SK-N-SH (cell line): ENCODE results near the gene FAM240A. TPM values are rescaled to one million over a fixed set of nuclear protein-coding genes. Genes with fewer than 3 reads are reported as not detected.

Source experiments
- CTCF ChIA-PET: fragments of 300-600, 350-600 bp; formaldehyde crosslinking; extraction: SDS; loops from one replicate; lab custom pipeline; 2021; lab: Yijun Ruan, JAX
- POLR2A ChIA-PET: fragments of 350-600 bp; sonication (Branson Sonifier 250); formaldehyde crosslinking; extraction: SDS; loops from one replicate; lab custom pipeline; 2020; ENCODE audit warnings: antibody characterized with exemption, inconsistent platforms; lab: Yijun Ruan, JAX
- DNase-seq: peaks from one replicate; pipeline ENCODE4 v3.0.0; 2012
- H2AFZ ChIP-seq: fragments of 200-600 bp; sonication (generic); 2 replicates; pipeline ENCODE4 v1.8.1; 2016; ENCODE audit warnings: antibody characterized with exemption, mild to moderate bottlenecking, low read depth
- H3F3A ChIP-seq: fragments of 200-600 bp; sonication (generic); replicated peaks from 2 replicates; pipeline ENCODE3; 2016; ENCODE audit warnings: antibody characterized with exemption, mild to moderate bottlenecking; ENCODE audit not compliant: insufficient read depth
- H3K27ac ChIP-seq, 2 experiments: fragments of 200-500 bp in 1 of 2; fragments of 200-600 bp in 1 of 2; sonication (Bioruptor generic) in 1 of 2; sonication (generic), shearing (Covaris generic) in 1 of 2; 2 replicates each; pipeline versions ENCODE4 v1.5.1 to v1.6.1; 2014 to 2016; ENCODE audit warnings: low read depth in 2 of 2, inconsistent platforms in 1 of 2, low read length in 1 of 2, mild to moderate bottlenecking in 1 of 2, mixed read lengths in 1 of 2
- H3K27me3 ChIP-seq: fragments of 200-600 bp; sonication (generic), shearing (Covaris generic); 2 replicates; pipeline ENCODE4 v1.6.1; 2016; ENCODE audit warnings: mixed run types; ENCODE audit not compliant: insufficient read depth
- H3K36me3 ChIP-seq, 2 experiments: fragments of 200-500 bp in 1 of 2; fragments of 200-600 bp in 1 of 2; sonication (Bioruptor generic) in 1 of 2; sonication (generic) in 1 of 2; replicated peaks in 1 of 2; 2 replicates each; pipeline versions ENCODE3 to v1.5.1; 2014 to 2016; ENCODE audit warnings: low read length in 1 of 2, mild to moderate bottlenecking in 1 of 2; ENCODE audit not compliant: insufficient read depth in 2 of 2, control insufficient read depth in 1 of 2
- H3K4me1 ChIP-seq, 2 experiments: fragments of 200-500 bp in 1 of 2; fragments of 200-600 bp in 1 of 2; sonication (Bioruptor generic) in 1 of 2; sonication (generic), shearing (Covaris generic) in 1 of 2; 2 replicates each; pipeline versions ENCODE4 v1.5.1 to v1.6.1; 2014 to 2016; ENCODE audit warnings: low read depth in 1 of 2, low read length in 1 of 2, mixed run types in 1 of 2; ENCODE audit not compliant: insufficient read depth in 2 of 2, control insufficient read depth in 1 of 2
- H3K4me2 ChIP-seq: fragments of 200-600 bp; sonication (generic), shearing (Covaris generic); 2 replicates; pipeline ENCODE4 v1.6.1; 2017; ENCODE audit warnings: mixed run types
- H3K4me3 ChIP-seq, 2 experiments: fragments of 200-500 bp in 1 of 2; fragments of 200-600 bp in 1 of 2; sonication (Bioruptor generic) in 1 of 2; sonication (generic), shearing (Covaris generic) in 1 of 2; 2 replicates each; pipeline versions ENCODE4 v1.5.1 to v1.8.1; 2014 to 2016; ENCODE audit warnings: low read depth in 2 of 2, inconsistent platforms in 1 of 2, low read length in 1 of 2, mild to moderate bottlenecking in 1 of 2, mixed read lengths in 1 of 2, moderate library complexity in 1 of 2
- H3K79me2 ChIP-seq: fragments of 200-600 bp; sonication (generic); 2 replicates; pipeline ENCODE4 v1.8.1; 2017; ENCODE audit warnings: mild to moderate bottlenecking; ENCODE audit not compliant: insufficient read depth
- H3K9ac ChIP-seq: fragments of 200-600 bp; sonication (generic); 2 replicates; pipeline ENCODE4 v1.6.1; 2017; ENCODE audit warnings: mixed run types
- H3K9me2 ChIP-seq: fragments of 200-600 bp; sonication (generic); 2 replicates; pipeline ENCODE4 v1.6.1; 2017; ENCODE audit warnings: mixed run types
- H3K9me3 ChIP-seq: fragments of 200-600 bp; sonication (generic); 2 replicates; pipeline ENCODE4 v1.6.1; 2017; ENCODE audit warnings: mixed run types, mild to moderate bottlenecking, moderate library complexity
- H4K20me1 ChIP-seq: fragments of 200-600 bp; sonication (generic); 2 replicates; pipeline ENCODE4 v1.6.1; 2017; ENCODE audit warnings: mild to moderate bottlenecking, mixed run types; ENCODE audit not compliant: insufficient read depth
- FOSL2 ChIP-seq: IDR thresholded peaks from 2 replicates; pipeline ENCODE4 v1.4.0; 2012; ENCODE audit warnings: low read depth, mild to moderate bottlenecking, moderate library complexity, borderline replicate concordance
- FOXJ3 ChIP-seq: sonication (generic); formaldehyde crosslinking; IDR thresholded peaks from 2 replicates; pipeline ENCODE4 v1.5.1; 2020; ENCODE audit warnings: mild to moderate bottlenecking, missing genetic modification reagents
- GABPA ChIP-seq: IDR thresholded peaks from 2 replicates; pipeline ENCODE4 v1.4.0; 2012; ENCODE audit warnings: low read depth, mild to moderate bottlenecking
- JUND ChIP-seq: IDR thresholded peaks from 2 replicates; pipeline ENCODE4 v1.4.0; 2012
- MXI1 ChIP-seq: IDR thresholded peaks from 2 replicates; pipeline ENCODE4 v1.6.1; 2012; ENCODE audit warnings: mild to moderate bottlenecking, low read depth, low read length, improper control_type of control experiment
- NFIC ChIP-seq: IDR thresholded peaks from 2 replicates; pipeline ENCODE4 v1.4.0; 2012; ENCODE audit warnings: borderline replicate concordance
- RAD21 ChIP-seq: IDR thresholded peaks from 2 replicates; pipeline ENCODE4 v1.6.1; 2012; ENCODE audit warnings: mild to moderate bottlenecking, low read length
- RCOR1 ChIP-seq: fragments of 150-350 bp; IDR thresholded peaks from 2 replicates; pipeline ENCODE4 v1.6.1; 2017; ENCODE audit warnings: antibody characterized with exemption, low read length
- RFX5 ChIP-seq: IDR thresholded peaks from 2 replicates; pipeline ENCODE4 v1.6.1; 2012; ENCODE audit warnings: mild to moderate bottlenecking, improper control_type of control experiment, low read length
- SIN3A ChIP-seq: IDR thresholded peaks from 2 replicates; pipeline ENCODE4 v1.6.1; 2012; ENCODE audit warnings: low read depth, mild to moderate bottlenecking, low read length, moderate library complexity, borderline replicate concordance
- WGBS: methylation state at CpG from one replicate; pipeline ENCODE4 v1.1.6; 2017; ENCODE audit warnings: low lambda C conversion rate; 5-methylcytosine and 5-hydroxymethylcytosine counted together
- polyA plus RNA-seq, 3 experiments: library from polyadenylated mRNA; depleted of rRNA; stranded (reverse); fragments of >200 nt; gene quantifications; 2 replicates each; pipeline ENCODE4 v1.2.3, GENCODE V29; 2012
- TF ChIP-seq, protein P1 (sequence below): IDR thresholded peaks from 2 replicates; pipeline ENCODE4; 2012
- TF ChIP-seq, protein P2 (sequence below): IDR thresholded peaks from 2 replicates; pipeline ENCODE4 v1.4.0; 2012; ENCODE audit warnings: low read depth, borderline replicate concordance
- TF ChIP-seq, protein P3 (sequence below): IDR thresholded peaks from 2 replicates; pipeline ENCODE4 v1.6.1; 2012; ENCODE audit warnings: mild to moderate bottlenecking, low read depth, low read length, moderate library complexity

Gene FAM240A
- polyA plus RNA-seq, 1 of the 3 experiments (the other 2 are of a cell fraction): not detected

DNA sequence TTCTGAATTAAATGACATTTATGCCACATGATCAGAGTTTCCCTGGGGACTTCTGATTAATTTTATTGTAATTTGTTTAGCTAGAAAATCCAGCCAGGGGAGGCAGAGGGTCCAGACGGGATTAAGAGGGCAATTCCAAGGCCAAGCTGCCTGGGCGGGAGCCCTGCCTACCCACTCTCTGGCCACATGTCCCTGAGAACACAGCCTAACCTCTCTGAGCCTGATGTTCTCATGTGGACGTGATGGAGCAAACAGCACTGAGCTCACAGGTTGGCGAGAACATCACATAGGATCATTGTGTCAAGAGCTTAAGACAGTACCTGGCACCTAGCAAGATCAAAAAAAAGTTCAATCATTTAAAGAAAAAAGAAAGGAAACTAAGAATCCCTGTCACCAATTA is 47.2 kb upstream of the FAM240A start:
- no peak for DNase-seq
- CTCF ChIA-PET: interaction anchor here (1.2 to 10.9 kb wide), 3 partner anchors 16 to 79 kb away, joined by 4 to 223 read pairs (median 4); no protein-coding TSS in a partner anchor
- H3K4me2 ChIP-seq: no peak overlapping the region
- H3K9ac ChIP-seq: no peak overlapping the region
- no peak overlapping the region for H3K27ac ChIP-seq
- H3K36me3 ChIP-seq: no peaks in the 10 kb centered on the region
- WGBS: 74% methylated on average over 4 of the region's 4 CpGs
- no peaks in the 10 kb centered on the region for H3K79me2 ChIP-seq
- POLR2A ChIA-PET: no interaction called here
- no peaks in the 10 kb centered on the region for H3K9me3 ChIP-seq
- H2AFZ ChIP-seq: no peak overlapping the region
- H3F3A ChIP-seq: no peaks in the 10 kb centered on the region
- H4K20me1 ChIP-seq: no peaks in the 10 kb centered on the region
- H3K4me3 ChIP-seq: no peak overlapping the region
- no peaks in the 10 kb centered on the region for H3K27me3 ChIP-seq
- H3K4me1 ChIP-seq: peaks cover 0 to 7% of the 10 kb centered on the region in 2 experiments; a peak in 2 of 4 replicates
- no peaks in the 10 kb centered on the region for H3K9me2 ChIP-seq
- TF ChIP-seq, protein P1, sequence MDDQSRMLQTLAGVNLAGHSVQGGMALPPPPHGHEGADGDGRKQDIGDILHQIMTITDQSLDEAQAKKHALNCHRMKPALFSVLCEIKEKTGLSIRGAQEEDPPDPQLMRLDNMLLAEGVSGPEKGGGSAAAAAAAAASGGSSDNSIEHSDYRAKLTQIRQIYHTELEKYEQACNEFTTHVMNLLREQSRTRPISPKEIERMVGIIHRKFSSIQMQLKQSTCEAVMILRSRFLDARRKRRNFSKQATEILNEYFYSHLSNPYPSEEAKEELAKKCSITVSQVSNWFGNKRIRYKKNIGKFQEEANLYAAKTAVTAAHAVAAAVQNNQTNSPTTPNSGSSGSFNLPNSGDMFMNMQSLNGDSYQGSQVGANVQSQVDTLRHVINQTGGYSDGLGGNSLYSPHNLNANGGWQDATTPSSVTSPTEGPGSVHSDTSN: no peak
- no peak for TF ChIP-seq RAD21
- no peak for TF ChIP-seq FOXJ3 (CRISPR knock-in tag)
- no peak for TF ChIP-seq MXI1
- TF ChIP-seq GABPA: no peak
- no peak for TF ChIP-seq RCOR1
- TF ChIP-seq JUND: no peak
- TF ChIP-seq SIN3A: no peak
- TF ChIP-seq, protein P2, sequence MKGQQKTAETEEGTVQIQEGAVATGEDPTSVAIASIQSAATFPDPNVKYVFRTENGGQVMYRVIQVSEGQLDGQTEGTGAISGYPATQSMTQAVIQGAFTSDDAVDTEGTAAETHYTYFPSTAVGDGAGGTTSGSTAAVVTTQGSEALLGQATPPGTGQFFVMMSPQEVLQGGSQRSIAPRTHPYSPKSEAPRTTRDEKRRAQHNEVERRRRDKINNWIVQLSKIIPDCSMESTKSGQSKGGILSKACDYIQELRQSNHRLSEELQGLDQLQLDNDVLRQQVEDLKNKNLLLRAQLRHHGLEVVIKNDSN: no peak
- TF ChIP-seq, protein P3, sequence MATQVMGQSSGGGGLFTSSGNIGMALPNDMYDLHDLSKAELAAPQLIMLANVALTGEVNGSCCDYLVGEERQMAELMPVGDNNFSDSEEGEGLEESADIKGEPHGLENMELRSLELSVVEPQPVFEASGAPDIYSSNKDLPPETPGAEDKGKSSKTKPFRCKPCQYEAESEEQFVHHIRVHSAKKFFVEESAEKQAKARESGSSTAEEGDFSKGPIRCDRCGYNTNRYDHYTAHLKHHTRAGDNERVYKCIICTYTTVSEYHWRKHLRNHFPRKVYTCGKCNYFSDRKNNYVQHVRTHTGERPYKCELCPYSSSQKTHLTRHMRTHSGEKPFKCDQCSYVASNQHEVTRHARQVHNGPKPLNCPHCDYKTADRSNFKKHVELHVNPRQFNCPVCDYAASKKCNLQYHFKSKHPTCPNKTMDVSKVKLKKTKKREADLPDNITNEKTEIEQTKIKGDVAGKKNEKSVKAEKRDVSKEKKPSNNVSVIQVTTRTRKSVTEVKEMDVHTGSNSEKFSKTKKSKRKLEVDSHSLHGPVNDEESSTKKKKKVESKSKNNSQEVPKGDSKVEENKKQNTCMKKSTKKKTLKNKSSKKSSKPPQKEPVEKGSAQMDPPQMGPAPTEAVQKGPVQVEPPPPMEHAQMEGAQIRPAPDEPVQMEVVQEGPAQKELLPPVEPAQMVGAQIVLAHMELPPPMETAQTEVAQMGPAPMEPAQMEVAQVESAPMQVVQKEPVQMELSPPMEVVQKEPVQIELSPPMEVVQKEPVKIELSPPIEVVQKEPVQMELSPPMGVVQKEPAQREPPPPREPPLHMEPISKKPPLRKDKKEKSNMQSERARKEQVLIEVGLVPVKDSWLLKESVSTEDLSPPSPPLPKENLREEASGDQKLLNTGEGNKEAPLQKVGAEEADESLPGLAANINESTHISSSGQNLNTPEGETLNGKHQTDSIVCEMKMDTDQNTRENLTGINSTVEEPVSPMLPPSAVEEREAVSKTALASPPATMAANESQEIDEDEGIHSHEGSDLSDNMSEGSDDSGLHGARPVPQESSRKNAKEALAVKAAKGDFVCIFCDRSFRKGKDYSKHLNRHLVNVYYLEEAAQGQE: no peak
- no peak for TF ChIP-seq FOSL2
- TF ChIP-seq NFIC: no peak
- TF ChIP-seq RFX5: no peak
- TF ChIP-seq, all 33 proteins: peak for 0
